Ectodermal cell (in vitro differentiated cells): ENCODE data around the gene TRIM8. TPM values are rescaled to one million over a fixed set of nuclear protein-coding genes. Genes with fewer than 3 reads are reported as not detected.
A peak's percentile ranks its signal among the peaks of the same experiment; 100 is the strongest.

ENCODE experiments used
- H3K27ac ChIP-seq: 2 replicates; pipeline ENCODE4 v1.7.0; 2013; ENCODE audit warnings: mild to moderate bottlenecking, low read depth, low read length; ENCODE audit not compliant: insufficient read depth, poor library complexity, severe bottlenecking
- H3K27me3 ChIP-seq: 2 replicates; pipeline ENCODE4 v1.7.0; 2013; ENCODE audit warnings: mild to moderate bottlenecking, low read length; ENCODE audit not compliant: insufficient read depth, control insufficient read depth, poor library complexity, severe bottlenecking
- H3K36me3 ChIP-seq: one replicate; pipeline ENCODE4 v1.7.0; 2013; ENCODE audit warnings: low read length; ENCODE audit not compliant: control insufficient read depth, insufficient read depth
- H3K4me1 ChIP-seq: one replicate; pipeline ENCODE4 v1.7.0; 2013; ENCODE audit warnings: low read length; ENCODE audit not compliant: control insufficient read depth, insufficient read depth
- H3K4me3 ChIP-seq: 2 replicates; pipeline ENCODE4 v1.7.0; 2013; ENCODE audit warnings: low read depth, low read length, control low read depth; ENCODE audit not compliant: insufficient read depth
- H3K9me3 ChIP-seq: 2 replicates; pipeline ENCODE4 v1.7.0; 2013; ENCODE audit warnings: mild to moderate bottlenecking, low read length, moderate library complexity; ENCODE audit not compliant: control insufficient read depth
- WGBS, 2 experiments: methylation state at CpG; one replicate each; pipeline ENCODE4 v1.1.7; 2013; ENCODE audit warnings: missing lambda C conversion rate in 2 of 2; 5-methylcytosine and 5-hydroxymethylcytosine counted together
- polyA plus RNA-seq, 4 experiments: library from polyadenylated mRNA; stranded (reverse); fragments of 50-300 nt; gene quantifications; one replicate each; pipeline ENCODE4 v1.2.3, GENCODE V29; 2013

Gene TRIM8, protein sequence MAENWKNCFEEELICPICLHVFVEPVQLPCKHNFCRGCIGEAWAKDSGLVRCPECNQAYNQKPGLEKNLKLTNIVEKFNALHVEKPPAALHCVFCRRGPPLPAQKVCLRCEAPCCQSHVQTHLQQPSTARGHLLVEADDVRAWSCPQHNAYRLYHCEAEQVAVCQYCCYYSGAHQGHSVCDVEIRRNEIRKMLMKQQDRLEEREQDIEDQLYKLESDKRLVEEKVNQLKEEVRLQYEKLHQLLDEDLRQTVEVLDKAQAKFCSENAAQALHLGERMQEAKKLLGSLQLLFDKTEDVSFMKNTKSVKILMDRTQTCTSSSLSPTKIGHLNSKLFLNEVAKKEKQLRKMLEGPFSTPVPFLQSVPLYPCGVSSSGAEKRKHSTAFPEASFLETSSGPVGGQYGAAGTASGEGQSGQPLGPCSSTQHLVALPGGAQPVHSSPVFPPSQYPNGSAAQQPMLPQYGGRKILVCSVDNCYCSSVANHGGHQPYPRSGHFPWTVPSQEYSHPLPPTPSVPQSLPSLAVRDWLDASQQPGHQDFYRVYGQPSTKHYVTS
- polyA plus RNA-seq (2013, experiment 1 of 4): 61.1 TPM
- 59.1 TPM for polyA plus RNA-seq (2013, experiment 2 of 4)
- polyA plus RNA-seq (2013, experiment 3 of 4): 48.5 TPM
- 46.9 TPM for polyA plus RNA-seq (2013, experiment 4 of 4)

GRCh38 chr10:102644066-102644645, at the start of gene TRIM8:
Gene TRIM8, plus strand, starts transcription at chr10:102644479. Its CDS starts 139 bp downstream, at chr10:102644618.
- Histone ChIP-seq H3K27me3 (no peaks in the 10 kb centered on the region), H3K4me3 (peak within 1 kb of the TSS; percentile 85), H3K4me1 (peaks cover 24% of the 10 kb centered on the region), H3K36me3 (no peaks in the 10 kb centered on the region), H3K27ac (peak within 1 kb of the TSS; percentile 95), H3K9me3 (no peaks in the 10 kb centered on the region)
- 0% methylated on average over 80 of the region's 80 CpGs for WGBS, 2 experiments

DNA sequence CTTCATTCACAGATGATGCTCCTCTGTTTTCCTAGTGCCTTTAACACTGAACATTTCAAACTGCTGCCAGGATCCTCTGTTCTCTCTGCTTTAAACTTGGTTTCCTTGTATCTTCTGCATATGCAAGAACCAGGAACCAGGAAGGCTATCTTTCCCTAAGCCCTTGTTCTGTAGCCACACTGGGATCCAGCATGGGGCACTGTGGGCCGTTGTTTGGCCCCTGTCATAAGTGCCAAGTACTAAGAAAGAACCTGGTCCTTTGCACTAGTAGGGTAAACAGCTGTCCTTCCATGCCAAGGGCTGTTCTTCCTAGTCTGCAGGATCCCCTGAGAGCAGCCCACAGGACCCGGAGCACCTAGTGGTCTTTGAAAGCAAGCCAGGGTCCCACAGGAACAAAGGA, 49.0 kb upstream of the TRIM8 start:
- H3K27ac ChIP-seq: no peak overlapping the region
- peaks cover 24% of the 10 kb centered on the region for H3K36me3 ChIP-seq
- H3K27me3 ChIP-seq: no peaks in the 10 kb centered on the region
- H3K4me1 ChIP-seq: peaks cover 7% of the 10 kb centered on the region
- WGBS, 2 experiments: 84 to 88% methylated on average over 2 of the region's 2 CpGs
- H3K9me3 ChIP-seq: no peaks in the 10 kb centered on the region
- no peak overlapping the region for H3K4me3 ChIP-seq

DNA sequence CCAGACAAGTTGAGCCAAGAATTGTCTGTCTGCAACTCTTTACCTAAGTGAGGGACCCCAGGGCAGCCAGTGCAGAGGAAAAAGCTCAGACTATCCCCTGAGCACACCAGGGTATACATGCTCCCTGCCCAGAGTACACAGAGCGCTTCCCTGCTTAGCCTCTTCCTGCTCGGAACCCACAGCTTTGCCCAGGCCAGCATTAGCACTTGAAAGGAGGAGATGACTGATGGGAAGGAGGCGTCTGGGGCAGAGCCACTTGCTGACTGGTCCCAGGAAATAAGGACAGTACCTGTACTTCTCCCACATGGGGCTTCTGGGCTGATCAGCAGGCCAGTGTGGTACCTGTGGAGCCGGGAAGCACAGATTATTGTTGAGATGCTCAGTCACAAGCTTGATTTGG, 48.4 kb upstream of the TRIM8 start:
- H3K36me3 ChIP-seq: peaks cover 24% of the 10 kb centered on the region
- no peaks in the 10 kb centered on the region for H3K27me3 ChIP-seq
- peaks cover 7% of the 10 kb centered on the region for H3K4me1 ChIP-seq
- H3K4me3 ChIP-seq: no peak overlapping the region
- H3K27ac ChIP-seq: peak overlapping the region; percentile 39
- H3K9me3 ChIP-seq: no peaks in the 10 kb centered on the region
- 73 to 76% methylated on average over 4 of the region's 4 CpGs for WGBS, 2 experiments

DNA sequence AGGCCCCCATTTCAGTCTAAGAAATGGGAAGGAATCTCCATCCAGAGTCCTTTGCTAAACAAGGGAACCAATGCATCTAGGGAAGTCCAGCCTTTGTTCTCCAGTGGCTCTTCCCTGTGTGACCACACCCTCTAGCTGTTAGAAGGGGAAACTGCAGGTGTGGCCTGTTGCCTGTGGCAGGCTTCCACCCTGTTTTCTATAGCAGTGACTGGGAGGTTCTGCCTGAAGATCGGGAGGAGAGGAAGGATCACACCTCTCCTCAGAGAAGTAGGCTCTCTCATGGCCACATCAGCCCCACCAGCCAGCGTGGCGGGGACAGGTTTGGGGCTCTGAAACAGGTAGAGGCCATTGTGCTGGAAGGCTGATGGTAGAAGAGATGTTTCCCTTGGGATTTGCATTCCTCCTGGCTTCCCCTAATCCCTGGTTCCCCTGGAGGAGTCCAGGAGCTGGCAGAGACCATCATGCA, 47.7 kb upstream of the TRIM8 start:
- peaks cover 7% of the 10 kb centered on the region for H3K4me1 ChIP-seq
- 69 to 77% methylated on average over 3 of the region's 3 CpGs for WGBS, 2 experiments
- H3K27ac ChIP-seq: peak overlapping the region; percentile 39

DNA sequence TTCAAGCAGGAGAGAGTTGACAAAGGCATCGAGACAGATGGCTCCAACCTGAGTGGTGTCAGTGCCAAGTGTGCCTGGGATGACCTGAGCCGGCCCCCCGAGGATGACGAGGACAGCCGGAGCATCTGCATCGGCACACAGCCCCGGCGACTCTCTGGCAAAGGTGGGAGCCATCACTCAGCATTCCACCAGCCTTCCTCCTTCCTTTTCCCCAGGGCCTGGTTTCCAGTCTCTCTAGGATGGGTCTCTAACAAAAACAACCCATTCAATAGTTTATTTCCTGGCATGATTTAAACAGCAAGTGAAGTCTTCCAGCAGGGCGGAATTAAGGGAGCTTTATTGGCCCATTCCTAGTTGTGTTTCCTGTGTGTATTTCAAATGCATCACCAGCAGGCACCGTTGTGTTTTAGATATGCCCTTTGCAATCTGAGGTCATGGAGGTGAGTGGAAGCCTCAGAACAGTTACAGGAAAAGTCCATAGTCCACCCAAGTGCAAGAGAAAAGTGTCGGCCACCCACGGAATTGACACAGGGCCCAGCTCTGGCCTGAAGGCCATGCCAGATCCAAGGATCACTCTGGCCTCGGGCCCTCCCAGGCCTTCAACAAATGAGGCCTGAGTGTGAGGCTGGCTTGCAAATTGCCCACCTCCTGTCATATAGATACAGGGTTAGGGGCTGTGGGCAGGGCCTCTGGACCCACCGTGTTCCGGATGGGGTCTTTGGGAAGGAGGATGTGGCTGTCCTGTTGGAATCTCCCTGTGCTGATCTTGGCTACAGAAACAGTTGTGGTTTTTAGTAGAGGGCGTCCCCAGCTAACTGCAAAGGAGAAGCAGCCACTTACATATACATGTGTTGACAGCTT, 46.9 kb upstream of the TRIM8 start:
- Histone ChIP-seq H3K4me1 (peaks cover 7% of the 10 kb centered on the region), H3K4me3 (no peak overlapping the region), H3K27me3 (no peaks in the 10 kb centered on the region), H3K9me3 (no peaks in the 10 kb centered on the region), H3K27ac (no peak overlapping the region), H3K36me3 (peaks cover 24% of the 10 kb centered on the region)
- 94 to 95% methylated on average over 16 of the region's 16 CpGs for WGBS, 2 experiments

More for the DNA sequence above, 47.7 kb upstream of the TRIM8 start:
- Histone ChIP-seq H3K36me3 (peaks cover 24% of the 10 kb centered on the region), H3K4me3 (no peak overlapping the region), H3K27me3 (no peaks in the 10 kb centered on the region), H3K9me3 (no peaks in the 10 kb centered on the region)

DNA sequence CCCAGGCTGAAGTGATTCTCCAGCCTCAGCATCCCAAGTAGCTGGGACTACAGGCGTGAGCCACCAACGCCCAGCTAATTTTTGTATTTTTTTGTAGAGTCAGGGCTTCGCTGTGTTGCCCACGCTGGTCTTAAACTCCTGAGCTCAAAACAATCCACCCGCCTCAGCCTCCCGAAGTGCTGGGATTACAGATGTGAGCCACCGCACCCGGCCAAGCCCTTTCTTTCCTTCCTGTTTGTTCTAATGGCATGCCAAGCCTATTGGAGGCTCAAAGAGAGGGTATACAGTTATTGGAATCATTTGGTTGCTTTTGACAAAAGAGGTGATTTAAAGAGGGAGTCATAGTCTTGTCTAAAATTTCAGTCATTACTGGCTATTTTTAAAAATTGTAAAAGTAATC, 46.0 kb upstream of the TRIM8 start:
- H3K36me3 ChIP-seq: peaks cover 25% of the 10 kb centered on the region

GRCh38 chr10:102599565-102600327, 44.5 kb upstream of the TRIM8 start:
- WGBS, 2 experiments: 76 to 78% methylated on average over 7 of the region's 7 CpGs
- H3K27ac ChIP-seq: no peak overlapping the region
- no peak overlapping the region for H3K4me3 ChIP-seq

More for the DNA sequence above, 46.0 kb upstream of the TRIM8 start:
- H3K27ac ChIP-seq: no peak overlapping the region
- H3K4me3 ChIP-seq: no peak overlapping the region
- 95 to 97% methylated on average over 8 of the region's 8 CpGs for WGBS, 2 experiments
- no peaks in the 10 kb centered on the region for H3K27me3 ChIP-seq
- H3K9me3 ChIP-seq: no peaks in the 10 kb centered on the region
- peaks cover 7% of the 10 kb centered on the region for H3K4me1 ChIP-seq

DNA sequence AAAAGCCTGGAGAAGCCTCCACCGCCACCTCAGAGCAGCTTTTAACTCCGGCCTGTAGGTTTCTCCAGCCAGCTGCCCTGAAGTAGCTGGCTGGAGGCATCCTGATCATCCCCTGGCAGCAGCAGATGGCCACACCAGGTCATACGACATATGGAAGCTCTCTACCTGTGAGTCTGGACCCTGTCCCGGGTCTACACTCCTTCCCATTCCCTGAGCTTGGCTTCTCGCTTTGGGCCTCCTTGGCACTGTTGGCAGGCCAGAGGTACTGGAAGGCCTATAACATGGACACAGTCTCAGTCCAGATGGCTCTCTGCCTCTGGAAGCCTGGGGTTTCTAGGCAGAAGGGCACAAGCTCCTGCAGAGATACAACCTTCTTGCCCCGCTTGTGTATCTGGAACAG, 43.5 kb upstream of the TRIM8 start:
- Histone ChIP-seq H3K27ac (no peak overlapping the region), H3K36me3 (peaks cover 27% of the 10 kb centered on the region), H3K27me3 (no peaks in the 10 kb centered on the region), H3K9me3 (no peaks in the 10 kb centered on the region), H3K4me3 (no peak overlapping the region), H3K4me1 (peaks cover 6% of the 10 kb centered on the region)
- 95 to 97% methylated on average over 6 of the region's 6 CpGs for WGBS, 2 experiments

More at GRCh38 chr10:102599565-102600327, 44.5 kb upstream of the TRIM8 start:
- Histone ChIP-seq H3K27me3 (no peaks in the 10 kb centered on the region), H3K36me3 (peaks cover 27% of the 10 kb centered on the region), H3K4me1 (peaks cover 7% of the 10 kb centered on the region), H3K9me3 (no peaks in the 10 kb centered on the region)

- 94 to 96% methylated on average over 9 of the region's 9 CpGs for WGBS, 2 experiments
- Histone ChIP-seq H3K27ac (no peak overlapping the region), H3K27me3 (no peaks in the 10 kb centered on the region), H3K36me3 (peaks cover 27% of the 10 kb centered on the region), H3K4me3 (no peak overlapping the region), H3K9me3 (no peaks in the 10 kb centered on the region), H3K4me1 (no peaks in the 10 kb centered on the region)
Observed at GRCh38 chr10:102601639-102602038, 42.6 kb upstream of the TRIM8 start.
